SK-N-MC (cell line): ENCODE results near the gene COL10A1.

Source experiments
- EZH2 ChIP-seq: fragments of 200-600 bp; sonication (generic); IDR thresholded peaks from one replicate; pipeline ENCODE4 v1.6.1; 2017; ENCODE audit warnings: antibody characterized with exemption
- FOXP2 ChIP-seq: optimal IDR thresholded peaks from 2 replicates; pipeline ENCODE3; 2011; ENCODE audit warnings: mild to moderate bottlenecking, moderate library complexity; ENCODE audit not compliant: insufficient read depth; ENCODE audit errors: extremely low read length, control extremely low read depth
- POLR2AphosphoS5 ChIP-seq: IDR thresholded peaks from 2 replicates; pipeline ENCODE4 v1.6.1; 2012; ENCODE audit warnings: mild to moderate bottlenecking, low read depth, low read length, borderline replicate concordance

DNA sequence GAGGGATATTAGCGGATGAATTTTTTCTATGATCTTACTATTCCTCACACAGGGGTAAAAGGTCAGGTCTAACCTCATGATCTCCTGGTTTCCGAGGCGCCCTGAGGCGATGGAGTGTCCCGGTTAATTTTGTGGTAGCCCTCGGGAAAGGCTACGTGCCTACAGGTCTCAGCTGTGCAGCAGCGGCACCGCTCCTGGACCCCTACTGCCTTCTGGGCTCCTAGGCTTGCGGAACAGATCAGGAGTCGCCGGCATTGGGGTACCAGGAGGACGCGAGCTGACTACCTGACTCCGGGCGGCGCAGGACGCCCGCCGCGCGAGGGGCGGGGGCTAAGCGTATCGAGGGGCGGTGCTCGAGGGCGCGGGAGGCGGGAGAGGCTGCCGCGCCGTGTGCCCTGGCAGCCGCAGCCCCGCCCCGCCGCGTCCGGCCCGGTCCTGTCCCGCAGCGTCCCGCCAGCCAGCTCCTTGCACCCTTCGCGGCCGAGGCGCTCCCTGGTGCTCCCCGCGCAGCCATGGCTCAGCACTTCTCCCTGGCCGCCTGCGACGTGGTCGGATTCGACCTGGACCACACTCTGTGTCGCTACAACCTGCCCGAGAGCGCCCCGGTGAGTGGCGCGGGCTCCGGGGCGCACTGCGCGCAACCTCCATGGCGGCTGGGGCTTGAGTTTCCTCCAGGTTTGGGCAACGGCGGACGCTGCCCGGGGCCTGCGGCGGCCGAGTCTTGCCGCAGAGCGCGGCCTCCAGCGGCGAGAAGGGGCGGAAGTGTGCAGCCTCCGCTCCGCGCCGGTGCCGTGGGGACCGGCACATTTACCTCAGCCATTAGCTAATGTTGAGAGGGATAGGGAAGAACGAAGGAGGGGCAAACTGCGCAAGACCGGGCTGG lies 25.3 kb downstream of the COL10A1 start, which contains the start of gene NT5DC1:
- TF ChIP-seq EZH2, result no peak
- peak; percentile 87 for TF ChIP-seq POLR2AphosphoS5
- TF ChIP-seq FOXP2, result no peak
